ENCODE results near the gene RO60. TPM values are rescaled to one million over a fixed set of nuclear protein-coding genes. Genes with fewer than 3 reads are reported as not detected.

Gene RO60
- total RNA-seq, 1 donor from 2014 or later = 47.8 TPM

- intact Hi-C loops (cut with DNase I) = no loop called here
- peak; percentile 21 for ATAC-seq (ENCODE audit: poor library complexity)
- DNase-seq = peak; percentile 53
Measured at GRCh38 chr1:193058529-193059281, 707 bp upstream of the RO60 start.

GRCh38 chr1:193060115-193060403 is 647 bp downstream of the RO60 start:
- DNase-seq = no peak
- intact Hi-C loops (cut with DNase I) = loop anchor here (10.0 kb wide), 1 partner anchor 65 kb away; the partner anchor contains the start of gene CDC73
- no peak for ATAC-seq (ENCODE audit: poor library complexity)

- intact Hi-C loops (cut with DNase I) = loop anchor here (10.0 kb wide), 1 partner anchor 64 kb away; the partner anchor contains the start of gene CDC73
- ATAC-seq (ENCODE audit: poor library complexity) = no peak
- no peak for DNase-seq
Measured at GRCh38 chr1:193060406-193060805, 994 bp downstream of the RO60 start.

- DNase-seq (no peak), ATAC-seq (ENCODE audit: poor library complexity) (no peak)
- intact Hi-C loops (cut with DNase I) = loop anchor here (10.0 kb wide), 1 partner anchor 64 kb away; the partner anchor contains the start of gene CDC73
Measured at GRCh38 chr1:193060938-193061337, 1.5 kb downstream of the RO60 start.

GRCh38 chr1:193062698-193063463 is 3.5 kb downstream of the RO60 start:
- ATAC-seq (ENCODE audit: poor library complexity) = no peak
- intact Hi-C loops (cut with DNase I) = loop anchor here (10.0 kb wide), 1 partner anchor 62 kb away; the partner anchor contains the start of gene CDC73

GRCh38 chr1:193065954-193066353 is 6.5 kb downstream of the RO60 start:
- DNase-seq (no peak), ATAC-seq (ENCODE audit: poor library complexity) (no peak)
- intact Hi-C loops (cut with DNase I) = loop anchor here (10.0 kb wide), 1 partner anchor 59 kb away; the partner anchor contains the start of gene CDC73

More at GRCh38 chr1:193062698-193063463, 3.5 kb downstream of the RO60 start:
- DNase-seq = no peak

- intact Hi-C loops (cut with DNase I) = loop anchor here (10.0 kb wide), 1 partner anchor 58 kb away; the partner anchor contains the start of gene CDC73
- ATAC-seq (ENCODE audit: poor library complexity) (no peak), DNase-seq (no peak)
Measured at GRCh38 chr1:193066606-193067005, 7.2 kb downstream of the RO60 start.

GRCh38 chr1:193068013-193068412 is 8.6 kb downstream of the RO60 start:
- DNase-seq = no peak
- ATAC-seq (ENCODE audit: poor library complexity) = no peak
- intact Hi-C loops (cut with DNase I) = loop anchor here (10.0 kb wide), 1 partner anchor 57 kb away; the partner anchor contains the start of gene CDC73

- DNase-seq (no peak), ATAC-seq (ENCODE audit: poor library complexity) (no peak)
- intact Hi-C loops (cut with DNase I) = loop anchor here (10.0 kb wide), 1 partner anchor 55 kb away; the partner anchor contains the start of gene CDC73
Measured at GRCh38 chr1:193069748-193070385, 10.5 kb downstream of the RO60 start.

- DNase-seq = no peak
- intact Hi-C loops (cut with DNase I) = no loop called here
- ATAC-seq (ENCODE audit: poor library complexity) = peak; percentile 65
Measured at GRCh38 chr1:193070386-193070753, 11.0 kb downstream of the RO60 start.

GRCh38 chr1:193070942-193071341 is 11.5 kb downstream of the RO60 start:
- intact Hi-C loops (cut with DNase I) = no loop called here
- DNase-seq (no peak), ATAC-seq (ENCODE audit: poor library complexity) (peak; percentile 44)

- intact Hi-C loops (cut with DNase I) = no loop called here
- no peak for ATAC-seq (ENCODE audit: poor library complexity)
- no peak for DNase-seq
Measured at GRCh38 chr1:193077991-193078390, 18.6 kb downstream of the RO60 start.

GRCh38 chr1:193079187-193079586 is 19.8 kb downstream of the RO60 start:
- DNase-seq (no peak), ATAC-seq (ENCODE audit: poor library complexity) (no peak)
- intact Hi-C loops (cut with DNase I) = no loop called here

- no peak for DNase-seq
- ATAC-seq (ENCODE audit: poor library complexity) = no peak
- intact Hi-C loops (cut with DNase I) = no loop called here
Measured at GRCh38 chr1:193083365-193084088, 24.1 kb downstream of the RO60 start.

GRCh38 chr1:193085263-193085662 is 25.9 kb downstream of the RO60 start:
- no peak for ATAC-seq (ENCODE audit: poor library complexity)
- intact Hi-C loops (cut with DNase I) = no loop called here
- DNase-seq = no peak

GRCh38 chr1:193086342-193086741 is 26.9 kb downstream of the RO60 start:
- ATAC-seq (ENCODE audit: poor library complexity) (no peak), DNase-seq (no peak)
- intact Hi-C loops (cut with DNase I) = no loop called here

GRCh38 chr1:193087893-193088292 is 28.5 kb downstream of the RO60 start:
- ATAC-seq (ENCODE audit: poor library complexity) = peak; percentile 27
- intact Hi-C loops (cut with DNase I) = no loop called here
- no peak for DNase-seq

GRCh38 chr1:193090865-193091264 is 31.5 kb downstream of the RO60 start:
- ATAC-seq (ENCODE audit: poor library complexity) (no peak), DNase-seq (no peak)
- intact Hi-C loops (cut with DNase I) = no loop called here

- intact Hi-C loops (cut with DNase I) = no loop called here
- ATAC-seq (ENCODE audit: poor library complexity) (no peak), DNase-seq (no peak)
Measured at GRCh38 chr1:193094112-193094511, 34.7 kb downstream of the RO60 start.

All from Right ventricle myocardium superior (tissue), 1 donor.